ENCODE data around the gene HIF3A. TPM values are rescaled to one million over a fixed set of nuclear protein-coding genes. Genes with fewer than 3 reads are reported as not detected.
"Not testable (repeated sequence)": the region's sequence is repeated elsewhere in the genome, so short reads cannot be mapped to it uniquely, and the experiment has no call there.

The HIF3A gene
- total RNA-seq, 1 experiment from 2014 or later, result not detected

GRCh38 chr19:46373491-46374359, 76.9 kb downstream of the HIF3A start:
- Histone ChIP-seq H4K20me1 (ENCODE audit: insufficient read depth) (peaks cover 16% of the 10 kb centered on the region; the same call in 1 of the 2 replicates), H3K27ac (peak overlapping the region; percentile 92), H3K79me2 (ENCODE audit: low read depth) (peaks cover 54% of the 10 kb centered on the region), H3K4me2 (peak overlapping the region; percentile 77), H3K4me3 (peak overlapping the region; percentile 21; the same call in 1 of the 2 replicates), H3K9me2 (ENCODE audit: insufficient read depth) (no peaks in the 10 kb centered on the region), H3K9me3 (ENCODE audit: insufficient read depth, low read depth) (no peaks in the 10 kb centered on the region), H3K36me3 (ENCODE audit: low read depth) (peaks cover 24% of the 10 kb centered on the region; the same call in 1 of the 2 replicates), H3F3A (ENCODE audit: insufficient read depth, low read depth) (peaks cover 35% of the 10 kb centered on the region), H3K4me1 (replicated peaks; ENCODE audit: insufficient read depth) (peaks cover 55% of the 10 kb centered on the region), H3K27me3 (ENCODE audit: insufficient read depth, low read depth) (no peaks in the 10 kb centered on the region), H2AFZ (no peak overlapping the region)
- intact Hi-C loops (cut with micrococcal nuclease; ENCODE audit: unreplicated experiment), result loop anchor here (1.0 to 10.0 kb wide), 5 partner anchors 26 to 299 kb away; partner anchors contain the start of genes HIF3A and PPP5C
- TF ChIP-seq EZH2 (IDR thresholded peaks at IDR 0.05; ENCODE audit: low read depth), result no peak
- TF ChIP-seq, protein P1, sequence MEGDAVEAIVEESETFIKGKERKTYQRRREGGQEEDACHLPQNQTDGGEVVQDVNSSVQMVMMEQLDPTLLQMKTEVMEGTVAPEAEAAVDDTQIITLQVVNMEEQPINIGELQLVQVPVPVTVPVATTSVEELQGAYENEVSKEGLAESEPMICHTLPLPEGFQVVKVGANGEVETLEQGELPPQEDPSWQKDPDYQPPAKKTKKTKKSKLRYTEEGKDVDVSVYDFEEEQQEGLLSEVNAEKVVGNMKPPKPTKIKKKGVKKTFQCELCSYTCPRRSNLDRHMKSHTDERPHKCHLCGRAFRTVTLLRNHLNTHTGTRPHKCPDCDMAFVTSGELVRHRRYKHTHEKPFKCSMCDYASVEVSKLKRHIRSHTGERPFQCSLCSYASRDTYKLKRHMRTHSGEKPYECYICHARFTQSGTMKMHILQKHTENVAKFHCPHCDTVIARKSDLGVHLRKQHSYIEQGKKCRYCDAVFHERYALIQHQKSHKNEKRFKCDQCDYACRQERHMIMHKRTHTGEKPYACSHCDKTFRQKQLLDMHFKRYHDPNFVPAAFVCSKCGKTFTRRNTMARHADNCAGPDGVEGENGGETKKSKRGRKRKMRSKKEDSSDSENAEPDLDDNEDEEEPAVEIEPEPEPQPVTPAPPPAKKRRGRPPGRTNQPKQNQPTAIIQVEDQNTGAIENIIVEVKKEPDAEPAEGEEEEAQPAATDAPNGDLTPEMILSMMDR (conservative IDR thresholded peaks at IDR 0.05), result peak; percentile 42; the same call in 1 of the 2 replicates
- POLR2A ChIA-PET (ENCODE audit: unreplicated experiment), result interaction anchor here (0.6 to 0.8 kb wide), 5 partner anchors 31 to 1470 kb away, joined by 3 to 14 read pairs (median 5); no protein-coding TSS in a partner anchor
- CTCF ChIA-PET, result interaction anchor here (0.6 to 1.0 kb wide), 3 partner anchors 27 to 109 kb away, joined by 3 to 5 read pairs (median 4); partner anchors contain the start of gene PPP5C
- peak; percentile 99 for DNase-seq
- BruUV-seq (replicated peaks), result no TSS peak

DNA sequence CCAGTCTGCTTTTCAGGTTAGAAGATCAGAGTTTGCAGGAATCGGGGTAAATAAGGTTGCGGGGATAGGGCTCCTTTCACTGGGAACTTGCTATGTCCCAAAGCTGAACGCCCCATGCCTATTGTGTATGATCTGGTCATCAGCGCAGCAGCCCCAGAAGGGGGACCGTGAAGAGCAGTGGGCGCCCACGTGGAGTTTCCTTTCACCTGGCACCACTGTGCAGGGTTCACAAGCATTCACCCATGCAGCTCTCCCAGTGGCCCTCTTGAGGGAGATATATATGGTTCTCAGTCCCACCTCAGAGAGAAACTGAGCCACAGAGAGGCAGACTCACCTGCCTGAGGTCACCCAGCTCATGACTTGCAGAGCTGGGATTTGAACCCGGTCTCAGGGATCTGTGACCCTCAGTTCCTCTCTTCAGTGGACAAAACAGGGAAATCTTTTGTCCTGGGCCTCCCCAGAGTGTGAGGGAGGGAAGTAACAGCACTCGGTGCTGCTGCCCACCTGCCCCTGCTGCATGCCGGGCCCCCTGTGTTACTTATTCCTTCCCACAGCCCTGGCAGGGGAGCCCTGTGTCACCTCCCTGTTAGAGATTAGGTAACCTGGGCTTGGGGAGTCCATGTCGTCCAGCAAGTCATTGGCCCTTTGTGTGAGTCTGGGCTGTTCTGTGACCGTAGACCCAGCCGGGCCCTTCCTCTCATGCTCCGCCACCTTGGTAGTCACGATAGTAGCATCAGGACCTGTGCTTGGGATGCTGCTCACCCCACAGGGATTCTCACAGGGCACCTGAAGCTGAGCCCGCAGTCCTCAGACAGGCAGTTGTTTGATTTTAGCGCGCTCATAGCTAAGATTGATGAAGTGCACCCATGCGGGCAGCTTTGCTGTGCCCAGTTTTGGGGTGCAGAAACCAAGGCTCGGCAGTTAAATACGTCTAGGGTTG, 78.0 kb downstream of the HIF3A start:
- Histone ChIP-seq H3K36me3 (ENCODE audit: low read depth) (peaks cover 30% of the 10 kb centered on the region; the same call in 1 of the 2 replicates), H3K79me2 (ENCODE audit: low read depth) (peaks cover 44% of the 10 kb centered on the region), H3K4me3 (peak overlapping the region; percentile 21; the same call in 1 of the 2 replicates), H3K4me1 (replicated peaks; ENCODE audit: insufficient read depth) (peaks cover 47% of the 10 kb centered on the region), H4K20me1 (ENCODE audit: insufficient read depth) (peaks cover 21% of the 10 kb centered on the region; the same call in 1 of the 2 replicates), H3K4me2 (peak overlapping the region; percentile 77), H3F3A (ENCODE audit: insufficient read depth, low read depth) (peaks cover 30% of the 10 kb centered on the region), H3K9me2 (ENCODE audit: insufficient read depth) (no peaks in the 10 kb centered on the region), H3K27me3 (ENCODE audit: insufficient read depth, low read depth) (no peaks in the 10 kb centered on the region), H3K9me3 (ENCODE audit: insufficient read depth, low read depth) (no peaks in the 10 kb centered on the region), H3K27ac (peak overlapping the region; percentile 92), H2AFZ (no peak overlapping the region)
- CTCF ChIA-PET, result interaction anchor here (0.8 to 1.0 kb wide), 2 partner anchors 28 to 94 kb away, joined by 4 to 5 read pairs; partner anchors contain the start of gene PPP5C
- POLR2A ChIA-PET (ENCODE audit: unreplicated experiment), result interaction anchor here (0.6 kb wide), 3 partner anchors 30 to 1469 kb away, joined by 3 to 14 read pairs (median 9); no protein-coding TSS in a partner anchor
- intact Hi-C loops (cut with micrococcal nuclease; ENCODE audit: unreplicated experiment), result loop anchor here (5.0 to 10.0 kb wide), 4 partner anchors 78 to 300 kb away; partner anchors contain the start of gene HIF3A
- no peak for TF ChIP-seq EZH2 (IDR thresholded peaks at IDR 0.05; ENCODE audit: low read depth)
- TF ChIP-seq, protein P1 (conservative IDR thresholded peaks at IDR 0.05), result no peak
- BruUV-seq (replicated peaks), result no TSS peak
- DNase-seq, result no peak

GRCh38 chr19:46375476-46376067, 78.7 kb downstream of the HIF3A start:
- H3K4me2 ChIP-seq; BruUV-seq (replicated peaks); H3K4me3 ChIP-seq; H3K27ac ChIP-seq; H3K27me3 ChIP-seq (ENCODE audit: insufficient read depth, low read depth); H2AFZ ChIP-seq; H3K9me3 ChIP-seq (ENCODE audit: insufficient read depth, low read depth); CTCF ChIA-PET; H3K9me2 ChIP-seq (ENCODE audit: insufficient read depth); POLR2A ChIA-PET (ENCODE audit: unreplicated experiment); DNase-seq: not testable (repeated sequence)
- intact Hi-C loops (cut with micrococcal nuclease; ENCODE audit: unreplicated experiment), result loop anchor here (10.0 kb wide), 2 partner anchors 181 to 301 kb away; no protein-coding TSS in a partner anchor
- Histone ChIP-seq H3K4me1 (replicated peaks; ENCODE audit: insufficient read depth) (peaks cover 39% of the 10 kb centered on the region), H3K36me3 (ENCODE audit: low read depth) (peaks cover 30% of the 10 kb centered on the region; the same call in 1 of the 2 replicates), H3K79me2 (ENCODE audit: low read depth) (peaks cover 39% of the 10 kb centered on the region), H4K20me1 (ENCODE audit: insufficient read depth) (peaks cover 22% of the 10 kb centered on the region; the same call in 1 of the 2 replicates), H3F3A (ENCODE audit: insufficient read depth, low read depth) (peaks cover 27% of the 10 kb centered on the region)

All from PC-9 (cell line).